CD4-positive, alpha-beta T cell treated with Interleukin-17A for 4 hours (primary cell): ENCODE results near the gene GLRB.
"Not testable (repeated sequence)": the region's sequence is repeated elsewhere in the genome, so short reads cannot be mapped to it uniquely, and the experiment has no call there.

ENCODE experiments used
- DNase-seq: peaks from one replicate; pipeline ENCODE4 v3.0.0-alpha.2; 2020; ENCODE audit warnings: mixed read lengths

Gene GLRB

GRCh38 chr4:157141976-157142375 is 66.0 kb downstream of the GLRB start:
- DNase-seq = no peak

GRCh38 chr4:157143369-157143768 is 67.4 kb downstream of the GLRB start:
- no peak for DNase-seq

- DNase-seq = no peak
Observed at GRCh38 chr4:157151711-157152110, 75.8 kb downstream of the GLRB start.

GRCh38 chr4:157165935-157166610 is 90.1 kb downstream of the GLRB start:
- no peak for DNase-seq

- no peak for DNase-seq
Observed at GRCh38 chr4:157170321-157170720, 94.4 kb downstream of the GLRB start.

GRCh38 chr4:157172011-157172410 is 96.1 kb downstream of the GLRB start:
- no peak for DNase-seq

- not testable (repeated sequence) for DNase-seq
Observed at GRCh38 chr4:157180268-157180667, 104.3 kb downstream of the GLRB start.

GRCh38 chr4:157184300-157184699 is 108.3 kb downstream of the GLRB start:
- no peak for DNase-seq

GRCh38 chr4:157185363-157185762 is 109.4 kb downstream of the GLRB start:
- no peak for DNase-seq

GRCh38 chr4:157195374-157195773 is 119.4 kb downstream of the GLRB start:
- DNase-seq = no peak

GRCh38 chr4:157196046-157196445 is 120.1 kb downstream of the GLRB start:
- DNase-seq = no peak

GRCh38 chr4:157204634-157205244 is 128.8 kb downstream of the GLRB start:
- DNase-seq = peak; percentile 11

GRCh38 chr4:157217708-157218107 is 141.8 kb downstream of the GLRB start:
- DNase-seq = no peak

- DNase-seq = no peak
Observed at GRCh38 chr4:157219711-157220370, 143.9 kb downstream of the GLRB start.

- DNase-seq = no peak
Observed at GRCh38 chr4:157220371-157220881, 144.5 kb downstream of the GLRB start, which contains the start of gene GRIA2. Gene GRIA2 (plus strand): TSS chr4:157220728. CDS start chr4:157221043, 315 bp downstream.

GRCh38 chr4:157221426-157221894 is 145.5 kb downstream of the GLRB start:
- DNase-seq = no peak
